Common myeloid progenitor, CD34-positive (primary cell): ENCODE data around the gene KCNB1.

Experiments used
- CTCF ChIA-PET: fragments of 350-600 bp; sonication (Branson Sonifier 250); formaldehyde crosslinking; loops from one replicate; lab custom pipeline; 2021; ENCODE audit warnings: antibody characterized with exemption; lab: Charles Lee
- POLR2A ChIA-PET: fragments of 350-600 bp; sonication (Branson Sonifier 250); formaldehyde crosslinking; loops from one replicate; lab custom pipeline; 2021; ENCODE audit warnings: antibody characterized with exemption; lab: Charles Lee
- DNase-seq, 3 donors: peaks; one replicate each; pipeline versions ENCODE4 v3.0.0 to v3.0.0-alpha.2; 2013
- H3K27ac ChIP-seq, 2 experiments: 1 replicate in 1 of 2; 2 replicates in 1 of 2; pipeline ENCODE4 v1.7.0; 2013; ENCODE audit warnings: inconsistent platforms in 2 of 2, low read length in 2 of 2, mild to moderate bottlenecking in 2 of 2, low read depth in 1 of 2, moderate library complexity in 1 of 2; ENCODE audit not compliant: severe bottlenecking in 2 of 2, insufficient read depth in 1 of 2, poor library complexity in 1 of 2
- H3K27me3 ChIP-seq, 5 experiments: replicated peaks in 2 of 5; 1 replicate in 3 of 5; 2 replicates in 2 of 5; pipeline versions ENCODE4 v1.6.1 to v1.7.0; 2013; ENCODE audit warnings: low read length in 4 of 5, mild to moderate bottlenecking in 2 of 5, moderate library complexity in 2 of 5, inconsistent platforms in 1 of 5; ENCODE audit not compliant: insufficient read depth in 5 of 5, control insufficient read depth in 4 of 5
- H3K36me3 ChIP-seq, 4 experiments: 1 replicate in 2 of 4; 2 replicates in 2 of 4; pipeline versions ENCODE4 v1.6.1 to v1.7.0; 2013; ENCODE audit warnings: low read length in 3 of 4, control low read depth in 1 of 4, mild to moderate bottlenecking in 1 of 4; ENCODE audit not compliant: control insufficient read depth in 4 of 4, insufficient read depth in 4 of 4
- H3K4me1 ChIP-seq, 4 experiments: 1 replicate in 3 of 4; 2 replicates in 1 of 4; pipeline versions ENCODE4 v1.6.1 to v1.7.1; 2013; ENCODE audit warnings: low read length in 3 of 4, mild to moderate bottlenecking in 3 of 4, control low read depth in 1 of 4, inconsistent platforms in 1 of 4, moderate library complexity in 1 of 4; ENCODE audit not compliant: control insufficient read depth in 4 of 4, insufficient read depth in 4 of 4; ENCODE audit errors: control extremely low read depth in 1 of 4
- H3K4me3 ChIP-seq, 7 experiments: 1 replicate in 4 of 7; 2 replicates in 3 of 7; pipeline versions ENCODE4 v1.5.1 to v1.7.0; 2013; ENCODE audit warnings: mild to moderate bottlenecking in 7 of 7, low read length in 6 of 7, moderate library complexity in 6 of 7, inconsistent platforms in 2 of 7, low read depth in 2 of 7, control low read depth in 1 of 7; ENCODE audit not compliant: insufficient read depth in 4 of 7, control insufficient read depth in 1 of 7; ENCODE audit errors: extremely low read depth in 1 of 7
- H3K9me3 ChIP-seq, 5 experiments: 1 replicate in 4 of 5; 2 replicates in 1 of 5; pipeline versions ENCODE4 v1.6.1 to v1.7.1; 2013; ENCODE audit warnings: low read length in 4 of 5, mild to moderate bottlenecking in 2 of 5, inconsistent platforms in 1 of 5, low read depth in 1 of 5, moderate library complexity in 1 of 5; ENCODE audit not compliant: control insufficient read depth in 4 of 5, insufficient read depth in 2 of 5; ENCODE audit errors: control extremely low read depth in 1 of 5
- WGBS: methylation state at CpG from one replicate; pipeline ENCODE4 v1.1.5; 2013; ENCODE audit not compliant: insufficient coverage; 5-methylcytosine and 5-hydroxymethylcytosine counted together

The KCNB1 gene

DNA sequence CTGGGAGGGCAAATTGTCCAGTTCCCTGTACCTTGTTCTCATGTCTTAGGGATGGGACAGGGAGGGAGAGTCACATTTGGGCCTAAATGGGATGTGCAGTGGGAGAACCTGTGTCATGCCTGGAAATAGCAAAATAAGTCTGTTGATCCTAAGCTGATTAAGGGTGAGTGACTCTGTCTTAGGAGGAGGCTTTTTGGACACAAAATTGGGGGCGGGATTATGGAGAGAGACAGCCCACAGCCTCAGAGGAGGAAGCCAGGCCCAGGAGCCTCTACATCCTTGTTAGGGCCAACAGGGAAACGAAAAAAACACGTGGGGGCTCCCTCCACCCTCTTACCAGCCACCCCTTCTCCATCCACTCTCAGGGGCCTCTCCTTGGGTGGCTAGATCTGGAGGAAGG lies 2.2 kb downstream of the KCNB1 start:
- Histone ChIP-seq H3K4me3 (no peak overlapping the region), H3K27me3 (peaks cover 0 to 89% (median 14%) of the 10 kb centered on the region in 5 experiments), H3K27ac (no peak overlapping the region), H3K9me3 (peaks cover 0 to 2% (median 0%) of the 10 kb centered on the region in 5 experiments), H3K4me1 (peaks cover 0 to 13% (median 9%) of the 10 kb centered on the region in 4 experiments), H3K36me3 (no peaks in the 10 kb centered on the region)
- no peak for DNase-seq
- ChIA-PET CTCF (no interaction called here), POLR2A (no interaction called here)
- 80% methylated on average over 2 of the region's 3 CpGs for WGBS

DNA sequence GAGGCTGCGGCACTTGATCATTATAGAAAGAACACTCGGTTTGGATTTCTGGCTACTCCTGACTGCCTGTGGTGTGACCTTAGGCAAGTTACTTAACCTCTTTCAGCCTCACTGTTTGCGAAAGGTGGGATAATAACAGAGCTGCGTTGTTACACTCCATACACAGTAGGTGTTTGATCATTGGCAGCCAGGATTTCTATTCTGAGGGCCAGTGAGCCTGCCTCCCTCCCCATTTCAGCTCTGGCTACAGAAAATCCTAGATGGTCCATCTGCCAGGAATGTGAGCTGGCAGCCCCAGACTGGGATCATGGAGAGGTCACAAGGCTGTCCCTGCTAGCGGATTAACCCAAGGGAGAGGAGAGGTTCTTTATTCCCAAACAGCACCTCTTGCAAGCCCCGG lies 2.7 kb downstream of the KCNB1 start:
- no peak for DNase-seq
- CTCF ChIA-PET: no interaction called here
- H3K27me3 ChIP-seq: peaks cover 0 to 85% (median 13%) of the 10 kb centered on the region in 5 experiments
- peaks cover 0 to 2% (median 0%) of the 10 kb centered on the region in 5 experiments for H3K9me3 ChIP-seq
- POLR2A ChIA-PET: no interaction called here
- H3K36me3 ChIP-seq: no peaks in the 10 kb centered on the region
- H3K4me3 ChIP-seq: no peak overlapping the region
- no peak overlapping the region for H3K27ac ChIP-seq
- H3K4me1 ChIP-seq: peaks cover 0 to 13% (median 9%) of the 10 kb centered on the region in 4 experiments
- 85% methylated on average over 5 of the region's 6 CpGs for WGBS

- Histone ChIP-seq H3K4me3 (no peak overlapping the region), H3K36me3 (no peaks in the 10 kb centered on the region), H3K27me3 (peaks cover 0 to 78% (median 17%) of the 10 kb centered on the region in 5 experiments), H3K4me1 (peaks cover 0 to 8% (median 3%) of the 10 kb centered on the region in 4 experiments), H3K9me3 (peaks cover 0 to 2% (median 0%) of the 10 kb centered on the region in 5 experiments), H3K27ac (no peak overlapping the region)
- POLR2A ChIA-PET: no interaction called here
- 88% methylated on average over 5 of the region's 5 CpGs for WGBS
- CTCF ChIA-PET: no interaction called here
- DNase-seq: no peak
Observed at GRCh38 chr20:49478754-49479689, 3.4 kb downstream of the KCNB1 start.

- peaks cover 0 to 2% (median 0%) of the 10 kb centered on the region in 5 experiments for H3K9me3 ChIP-seq
- POLR2A ChIA-PET: no interaction called here
- H3K4me3 ChIP-seq: no peak overlapping the region
- 84% methylated on average over 4 of the region's 7 CpGs for WGBS
- peaks cover 0 to 73% (median 14%) of the 10 kb centered on the region in 5 experiments for H3K27me3 ChIP-seq
- no peaks in the 10 kb centered on the region for H3K36me3 ChIP-seq
- CTCF ChIA-PET: no interaction called here
- no peak for DNase-seq
- no peak overlapping the region for H3K27ac ChIP-seq
- H3K4me1 ChIP-seq: peaks cover 0 to 4% (median under 1%) of the 10 kb centered on the region in 4 experiments
Observed at GRCh38 chr20:49478266-49478665, 4.2 kb downstream of the KCNB1 start.

GRCh38 chr20:49477200-49477599 lies 5.3 kb downstream of the KCNB1 start:
- peaks cover 0 to 2% (median 0%) of the 10 kb centered on the region in 5 experiments for H3K9me3 ChIP-seq
- no peak for DNase-seq
- H3K4me1 ChIP-seq: no peaks in the 10 kb centered on the region
- CTCF ChIA-PET: interaction anchor here (2.6 kb wide), 1 partner anchor 7 kb away, joined by 8 read pairs; no protein-coding TSS in a partner anchor
- H3K27me3 ChIP-seq: peaks cover 0 to 64% (median 18%) of the 10 kb centered on the region in 5 experiments
- no peak overlapping the region for H3K27ac ChIP-seq
- WGBS: 40% methylated on average over 1 of the region's 3 CpGs
- POLR2A ChIA-PET: no interaction called here
- no peak overlapping the region for H3K4me3 ChIP-seq
- no peaks in the 10 kb centered on the region for H3K36me3 ChIP-seq

DNA sequence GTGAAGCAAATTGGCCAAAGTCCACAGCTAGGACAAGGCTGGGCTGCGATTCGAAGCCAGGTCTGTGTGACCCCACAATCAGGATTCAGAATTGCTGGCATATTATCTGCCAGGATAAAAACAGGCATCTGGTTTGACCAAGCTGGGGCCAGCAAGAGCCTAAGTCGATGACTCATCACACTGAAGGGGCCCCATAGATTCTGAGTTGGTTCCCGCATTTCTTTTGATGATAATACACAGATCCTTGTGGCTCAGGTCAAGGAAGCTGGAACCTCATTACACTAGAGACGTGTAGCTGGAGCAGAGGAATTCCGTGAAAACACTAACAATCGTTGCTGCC lies 6.5 kb downstream of the KCNB1 start:
- WGBS: 88% methylated on average over 5 of the region's 7 CpGs
- ChIA-PET CTCF (interaction anchor here (1.1 to 2.6 kb wide), 2 partner anchors 9 to 40 kb away, joined by 3 to 8 read pairs; no protein-coding TSS in a partner anchor), POLR2A (interaction anchor here (0.6 kb wide), 1 partner anchor 18 kb away, joined by 4 read pairs; no protein-coding TSS in a partner anchor)
- Histone ChIP-seq H3K36me3 (no peaks in the 10 kb centered on the region), H3K4me3 (no peak overlapping the region), H3K27ac (no peak overlapping the region), H3K4me1 (no peaks in the 10 kb centered on the region), H3K9me3 (peaks cover 0 to 2% (median 0%) of the 10 kb centered on the region in 5 experiments), H3K27me3 (peaks cover 0 to 60% (median 16%) of the 10 kb centered on the region in 5 experiments)
- DNase-seq: no peak
